GM18505 (cell line): ENCODE measurements around the gene NETO2.

Experiments
- ATAC-seq: cut with Tn5 transposase; IDR thresholded peaks from one replicate; pipeline ENCODE4 v1.9.1; 2021; ENCODE audit not compliant: unreplicated experiment
- POLR2A ChIP-seq: IDR thresholded peaks from 4 replicates; pipeline ENCODE4 v1.6.1; 2011; ENCODE audit warnings: borderline replicate concordance; ENCODE audit not compliant: insufficient read depth, insufficient read length; ENCODE audit errors: extremely low read depth

Gene NETO2

GRCh38 chr16:47029724-47030123 is 114.0 kb downstream of the NETO2 start:
- TF ChIP-seq POLR2A = no peak

GRCh38 chr16:47028767-47029377 is 114.9 kb downstream of the NETO2 start:
- ATAC-seq = no peak
- TF ChIP-seq POLR2A = no peak

More at GRCh38 chr16:47029724-47030123, 114.0 kb downstream of the NETO2 start:
- ATAC-seq = no peak
